NCI-H446 treated with DMSO at 0.1 percent for 48 hours (cell line): ENCODE results near the gene CTBP2.
"Not testable (repeated sequence)": the region's sequence is repeated elsewhere in the genome, so short reads cannot be mapped to it uniquely, and the experiment has no call there.

Experiments
- DNase-seq: peaks from one replicate; lab custom pipeline; 2025; lab: John Stamatoyannopoulos, UW

Gene CTBP2

GRCh38 chr10:125186431-125187170 is 26.2 kb upstream of the CTBP2 start:
- DNase-seq: no peak

- not testable (repeated sequence) for DNase-seq
Measured at GRCh38 chr10:125179107-125179506, 18.7 kb upstream of the CTBP2 start.

- no peak for DNase-seq
Measured at GRCh38 chr10:125177641-125178640, 17.6 kb upstream of the CTBP2 start.

GRCh38 chr10:125175807-125176206 is 15.4 kb upstream of the CTBP2 start:
- no peak for DNase-seq

GRCh38 chr10:125174360-125174759 is 14.0 kb upstream of the CTBP2 start:
- DNase-seq: no peak

- DNase-seq: no peak
Measured at GRCh38 chr10:125172694-125173093, 12.3 kb upstream of the CTBP2 start.

- DNase-seq: no peak
Measured at GRCh38 chr10:125171402-125172306, 11.3 kb upstream of the CTBP2 start.

GRCh38 chr10:125169915-125170314 is 9.6 kb upstream of the CTBP2 start:
- DNase-seq: no peak

GRCh38 chr10:125169279-125169678 is 8.9 kb upstream of the CTBP2 start:
- no peak for DNase-seq

- no peak for DNase-seq
Measured at GRCh38 chr10:125166658-125167057, 6.3 kb upstream of the CTBP2 start.

- no peak for DNase-seq
Measured at GRCh38 chr10:125165584-125166573, 5.5 kb upstream of the CTBP2 start.

GRCh38 chr10:125164421-125164820 is 4.1 kb upstream of the CTBP2 start:
- no peak for DNase-seq

- no peak for DNase-seq
Measured at GRCh38 chr10:125163803-125164202, 3.4 kb upstream of the CTBP2 start.

- not testable (repeated sequence) for DNase-seq
Measured at GRCh38 chr10:125163312-125163711, 2.9 kb upstream of the CTBP2 start.

GRCh38 chr10:125162120-125162931 is 2.0 kb upstream of the CTBP2 start:
- no peak for DNase-seq

- DNase-seq: no peak
Measured at GRCh38 chr10:125161707-125162119, 1.4 kb upstream of the CTBP2 start.

- peak; percentile 65 for DNase-seq
Measured at GRCh38 chr10:125160856-125161706, 718 bp upstream of the CTBP2 start.

GRCh38 chr10:125159486-125159931 is 854 bp downstream of the CTBP2 start:
- no peak for DNase-seq
